B cell (primary cell): ENCODE data around the gene HPS6. TPM values are rescaled to one million over a fixed set of nuclear protein-coding genes. Genes with fewer than 3 reads are reported as not detected.

ENCODE experiments used
- ATAC-seq: fragments of 200-7000 bp; cut with Tn5 transposase; one replicate; pipeline ENCODE4 v1.10.0; 2021; ENCODE audit warnings: low read depth, mild to moderate bottlenecking, moderate number of reproducible peaks, moderate library complexity
- CTCF ChIA-PET: fragments of 350-600 bp; sonication (Branson Sonifier 250); formaldehyde crosslinking; loops from one replicate; lab custom pipeline; 2021; ENCODE audit warnings: antibody characterized with exemption, inconsistent platforms; lab: Charles Lee
- POLR2A ChIA-PET: fragments of 350-600 bp; sonication (Branson Sonifier 250); formaldehyde crosslinking; loops from one replicate; lab custom pipeline; 2021; ENCODE audit warnings: antibody characterized with exemption; lab: Charles Lee
- DNase-seq: peaks from one replicate; pipeline ENCODE4 v3.0.0; 2013
- H2AFZ ChIP-seq: 2 replicates; pipeline ENCODE4 v1.6.1; 2012; ENCODE audit warnings: mild to moderate bottlenecking, low read depth, low read length; ENCODE audit not compliant: insufficient read depth, poor library complexity, severe bottlenecking
- H3K27ac ChIP-seq, 2 donors: 1 replicate in 1 of 2; 2 replicates in 1 of 2; pipeline ENCODE4 v1.5.1; 2012 to 2013; ENCODE audit warnings: low read length in 2 of 2, mild to moderate bottlenecking in 2 of 2, moderate library complexity in 1 of 2
- H3K27me3 ChIP-seq, 4 experiments: fragments of 200-600 bp in 1 of 4; sonication (generic) in 1 of 4; replicated peaks in 1 of 4; 1 replicate in 2 of 4; 2 replicates in 2 of 4; pipeline versions ENCODE4 v1.6.1 to v1.7.0; 2013 to 2016; ENCODE audit warnings: low read length in 3 of 4, mild to moderate bottlenecking in 2 of 4, mixed read lengths in 1 of 4, moderate library complexity in 1 of 4; ENCODE audit not compliant: insufficient read depth in 4 of 4, control insufficient read depth in 3 of 4; ENCODE audit errors: control extremely low read depth in 1 of 4
- H3K36me3 ChIP-seq, 2 experiments: replicated peaks in 1 of 2; 1 replicate in 1 of 2; 2 replicates in 1 of 2; pipeline versions ENCODE4 v1.6.1 to v1.7.1; 2013; ENCODE audit warnings: low read length in 1 of 2; ENCODE audit not compliant: insufficient read depth in 2 of 2, control insufficient read depth in 1 of 2; ENCODE audit errors: control extremely low read depth in 1 of 2, extremely low read depth in 1 of 2
- H3K4me1 ChIP-seq, 2 donors: fragments of 200-600 bp in 1 of 2; sonication (generic) in 1 of 2; 1 replicate in 1 of 2; 2 replicates in 1 of 2; pipeline versions ENCODE4 v1.5.1 to v1.6.1; 2013 to 2017; ENCODE audit warnings: low read length in 2 of 2; ENCODE audit not compliant: control insufficient read depth in 2 of 2, insufficient read depth in 2 of 2
- H3K4me2 ChIP-seq: replicated peaks from 2 replicates; pipeline ENCODE3; 2012; ENCODE audit warnings: mild to moderate bottlenecking, low read depth, low read length; ENCODE audit not compliant: poor library complexity, severe bottlenecking
- H3K4me3 ChIP-seq, 5 experiments: fragments of 200-600 bp in 1 of 5; sonication (generic) in 1 of 5; 1 replicate in 3 of 5; 2 replicates in 2 of 5; pipeline versions ENCODE4 v1.5.1 to v1.7.0; 2011 to 2016; ENCODE audit warnings: low read length in 4 of 5, mild to moderate bottlenecking in 4 of 5, low read depth in 2 of 5, control low read depth in 1 of 5, moderate library complexity in 1 of 5; ENCODE audit not compliant: insufficient read depth in 1 of 5; ENCODE audit errors: control extremely low read depth in 1 of 5, extremely low read depth in 1 of 5
- H3K79me2 ChIP-seq: fragments of 200-600 bp; sonication (generic); one replicate; pipeline ENCODE4 v1.6.0; 2016; ENCODE audit warnings: low read length; ENCODE audit not compliant: control insufficient read depth, insufficient read depth
- H3K9ac ChIP-seq: fragments of 200-600 bp; sonication (generic); 2 replicates; pipeline ENCODE4 v1.6.1; 2017; ENCODE audit warnings: mild to moderate bottlenecking, low read length, moderate library complexity
- H3K9me3 ChIP-seq, 3 donors: one replicate each; pipeline versions ENCODE4 v1.6.1 to v1.7.1; 2013; ENCODE audit warnings: low read length in 2 of 3; ENCODE audit not compliant: control insufficient read depth in 2 of 3, insufficient read depth in 1 of 3; ENCODE audit errors: control extremely low read depth in 1 of 3
- H4K20me1 ChIP-seq: 2 replicates; pipeline ENCODE4 v1.6.0; 2012; ENCODE audit warnings: mild to moderate bottlenecking, low read length; ENCODE audit not compliant: insufficient read depth, control insufficient read depth, poor library complexity, severe bottlenecking
- H3K27ac Mint-ChIP-seq: one replicate; pipeline ENCODE4 v1.8.0; 2021; ENCODE audit warnings: mixed read lengths
- H3K27me3 Mint-ChIP-seq: one replicate; pipeline ENCODE4 v1.8.0; 2021; ENCODE audit warnings: mixed read lengths
- H3K4me1 Mint-ChIP-seq: one replicate; pipeline ENCODE4 v1.8.0; 2021; ENCODE audit warnings: mixed read lengths
- H3K4me3 Mint-ChIP-seq: one replicate; pipeline ENCODE4 v1.8.0; 2021; ENCODE audit warnings: mixed read lengths
- H3K9me3 Mint-ChIP-seq: one replicate; pipeline ENCODE4 v1.8.0; 2022; ENCODE audit warnings: mixed read lengths; ENCODE audit not compliant: insufficient read depth
- CTCF ChIP-seq: fragments of 200-600 bp; IDR thresholded peaks from one replicate; pipeline ENCODE4 v1.8.0; 2022; ENCODE audit warnings: antibody characterized with exemption, mild to moderate bottlenecking
- EZH2 ChIP-seq: IDR thresholded peaks from 2 replicates; pipeline ENCODE4 v1.6.1; 2012; ENCODE audit warnings: borderline replicate concordance, low read depth, mild to moderate bottlenecking, moderate library complexity, low read length; ENCODE audit not compliant: insufficient read depth, poor library complexity, severe bottlenecking
- WGBS: methylation state at CpG from one replicate; pipeline ENCODE4 v1.1.5; 2013; ENCODE audit warnings: missing lambda C conversion rate; ENCODE audit not compliant: insufficient coverage; 5-methylcytosine and 5-hydroxymethylcytosine counted together
- intact Hi-C: fragments of 100-400 bp; cut with micrococcal nuclease; formaldehyde crosslinking; loops from one replicate; pipeline ENCODE4 v1.10.0; 2022
- polyA plus RNA-seq: library from polyadenylated mRNA; depleted of rRNA; stranded (reverse); fragments of >200 nt; gene quantifications from 2 replicates; pipeline ENCODE4 v1.2.3, GENCODE V29; 2012
- total RNA-seq, 2 donors: library from RNA; stranded (reverse); fragments of 120-200 nt in 1 of 2; gene quantifications; 1 replicate in 1 of 2; 2 replicates in 1 of 2; pipeline versions ENCODE4 v1.2.3 to v1.2.4, GENCODE V29; 2013 to 2022

Gene HPS6
- total and polyA plus RNA-seq, 2 donors (not counting 1 experiment from before 2014, with no cell fraction given) = 2.8 to 29.5 TPM

GRCh38 chr10:102113956-102114857, 49.1 kb downstream of the HPS6 start:
- Mint-ChIP-seq H3K27me3 (no peaks in the 10 kb centered on the region), H3K4me1 (peaks cover 59% of the 10 kb centered on the region), H3K27ac (peak overlapping the region; percentile 91), H3K4me3 (peak overlapping the region; percentile 86), H3K9me3 (no peaks in the 10 kb centered on the region)
- Histone ChIP-seq H4K20me1 (peaks cover 70% of the 10 kb centered on the region), H3K4me2 (peak overlapping the region; percentile 96), H3K27me3 (no peaks in the 10 kb centered on the region), H3K36me3 (peaks cover 6 to 23% of the 10 kb centered on the region in 2 experiments), H3K27ac (peak overlapping the region in 1 of 2 donors; percentile 56), H3K9ac (peak overlapping the region; percentile 68), H3K9me3 (no peaks in the 10 kb centered on the region), H3K79me2 (peaks cover 85% of the 10 kb centered on the region), H3K4me1 (peaks cover 58 to 68% of the 10 kb centered on the region in 2 donors), H2AFZ (peak overlapping the region; percentile 77), H3K4me3 (peak overlapping the region; percentile 22 to 64 (median 57))
- POLR2A ChIA-PET = interaction anchor here (0.5 to 1.3 kb wide), 4 partner anchors 49 to 538 kb away, joined by 3 to 7 read pairs (median 4); partner anchors contain the start of gene HPS6
- TF ChIP-seq CTCF (no peak), EZH2 (no peak)
- DNase-seq (peak; percentile 33), ATAC-seq (peak; percentile 4)
- CTCF ChIA-PET = interaction anchor here (0.7 to 1.6 kb wide), 4 partner anchors 18 to 421 kb away, joined by 3 to 5 read pairs (median 3); no protein-coding TSS in a partner anchor
- WGBS = 1% methylated on average over 38 of the region's 45 CpGs
- intact Hi-C loops = no loop called here
